ENCODE data around the gene CPSF3.

GRCh38 chr2:9388199-9388681 lies 35.2 kb upstream of the CPSF3 start:
- no peak for TF ChIP-seq POLR2A (IDR thresholded peaks at IDR 0.05)
- TF ChIP-seq CTCF (IDR thresholded peaks at IDR 0.05): no peak
- TF ChIP-seq POLR2AphosphoS5 (IDR thresholded peaks at IDR 0.05): no peak

Measured in transverse colon (tissue), 4 donors.